IMR-90 (cell line): ENCODE data around the gene EBF3. TPM values are rescaled to one million over a fixed set of nuclear protein-coding genes. Genes with fewer than 3 reads are reported as not detected.

Experiments
- ATAC-seq: fragments of 200-7000 bp; cut with Tn5 transposase; 2 replicates; pipeline ENCODE4 v1.9.1; 2020; ENCODE audit warnings: low read depth, mild to moderate bottlenecking, moderate library complexity
- BruUV-seq: library from RNA; stranded (reverse); fragments of 400-500 nt; replicated peaks from 2 replicates; lab custom pipeline; 2021; lab: Mats Ljungman, UMichigan
- CTCF ChIA-PET: fragments of 300-600 bp; formaldehyde crosslinking; extraction: SDS; loops from one replicate; lab custom pipeline; 2021; ENCODE audit warnings: antibody characterized with exemption; lab: Yijun Ruan, JAX
- POLR2A ChIA-PET: fragments of 300-600 bp; sonication (Branson Sonifier 250); formaldehyde crosslinking; loops from one replicate; lab custom pipeline; 2022; ENCODE audit warnings: antibody characterized with exemption; ENCODE audit not compliant: unreplicated experiment; lab: Charles Lee
- DNase-seq: peaks from one replicate; pipeline ENCODE4 v3.0.0; 2013
- H2AFZ ChIP-seq: replicated peaks from 2 replicates; pipeline ENCODE3; 2013; ENCODE audit warnings: low read length, mild to moderate bottlenecking; ENCODE audit not compliant: poor library complexity
- H2AK5ac ChIP-seq: 2 replicates; pipeline ENCODE4 v1.6.1; 2013; ENCODE audit warnings: low read depth, low read length, inconsistent platforms
- H2AK9ac ChIP-seq: replicated peaks from 2 replicates; pipeline ENCODE3; 2013; ENCODE audit warnings: mild to moderate bottlenecking, low read depth, low read length, moderate library complexity; ENCODE audit not compliant: poor library complexity
- H2BK120ac ChIP-seq: 2 replicates; pipeline ENCODE4 v1.6.1; 2013; ENCODE audit warnings: low read depth, low read length, inconsistent platforms
- H2BK15ac ChIP-seq: 3 replicates; pipeline ENCODE4 v1.6.1; 2013; ENCODE audit warnings: low read depth, low read length, inconsistent platforms
- H2BK20ac ChIP-seq: 2 replicates; pipeline ENCODE4 v1.6.1; 2013; ENCODE audit warnings: low read depth, mild to moderate bottlenecking, inconsistent platforms, low read length, moderate library complexity
- H2BK5ac ChIP-seq: 2 replicates; pipeline ENCODE4 v1.6.1; 2013; ENCODE audit warnings: mild to moderate bottlenecking, low read depth, low read length, inconsistent platforms; ENCODE audit not compliant: poor library complexity, severe bottlenecking
- H3K14ac ChIP-seq: replicated peaks from 2 replicates; pipeline ENCODE4 v1.6.1; 2013; ENCODE audit warnings: low read depth, low read length, inconsistent platforms
- H3K18ac ChIP-seq: 2 replicates; pipeline ENCODE4 v1.6.1; 2013; ENCODE audit warnings: low read depth, low read length, control low read depth
- H3K23ac ChIP-seq: 2 replicates; pipeline ENCODE4 v1.6.1; 2013; ENCODE audit warnings: low read depth, low read length, inconsistent platforms
- H3K27ac ChIP-seq: 2 replicates; pipeline ENCODE4 v1.5.1; 2013; ENCODE audit warnings: mild to moderate bottlenecking, control low read depth, low read length; ENCODE audit not compliant: insufficient read depth
- H3K27me3 ChIP-seq: 2 replicates; pipeline ENCODE4 v1.6.1; 2013; ENCODE audit warnings: low read length; ENCODE audit not compliant: control insufficient read depth, insufficient read depth
- H3K36me3 ChIP-seq: 2 replicates; pipeline ENCODE4 v1.6.1; 2013; ENCODE audit warnings: low read length, mixed read lengths; ENCODE audit not compliant: control insufficient read depth, insufficient read depth
- H3K4ac ChIP-seq: 2 replicates; pipeline ENCODE4 v1.6.1; 2013; ENCODE audit warnings: low read depth, low read length, inconsistent platforms
- H3K4me1 ChIP-seq: 2 replicates; pipeline ENCODE4 v1.6.1; 2013; ENCODE audit warnings: low read length, mixed read lengths; ENCODE audit not compliant: control insufficient read depth, insufficient read depth
- H3K4me2 ChIP-seq: 2 replicates; pipeline ENCODE4 v1.6.1; 2013; ENCODE audit warnings: low read depth, mild to moderate bottlenecking, control low read depth, low read length, moderate library complexity
- H3K4me3 ChIP-seq: 2 replicates; pipeline ENCODE4 v1.5.1; 2013; ENCODE audit warnings: low read depth, mild to moderate bottlenecking, control low read depth, low read length, moderate library complexity; ENCODE audit not compliant: insufficient read depth
- H3K56ac ChIP-seq: 2 replicates; pipeline ENCODE4 v1.6.1; 2013; ENCODE audit warnings: low read length, inconsistent platforms; ENCODE audit not compliant: insufficient read depth; ENCODE audit errors: extremely low read depth
- H3K79me1 ChIP-seq, 2 experiments: 2 replicates each; pipeline ENCODE4 v1.6.1; 2013; ENCODE audit warnings: low read length in 2 of 2, inconsistent platforms in 1 of 2, low read depth in 1 of 2
- H3K9ac ChIP-seq: 2 replicates; pipeline ENCODE4 v1.6.1; 2013; ENCODE audit warnings: low read depth, low read length, control low read depth
- H3K9me1 ChIP-seq: 2 replicates; pipeline ENCODE4 v1.6.1; 2013; ENCODE audit warnings: low read length, inconsistent platforms; ENCODE audit not compliant: insufficient read depth
- H3K9me3 ChIP-seq: 2 replicates; pipeline ENCODE4 v1.6.1; 2013; ENCODE audit warnings: low read length; ENCODE audit not compliant: control insufficient read depth, insufficient read depth
- H4K20me1 ChIP-seq: 2 replicates; pipeline ENCODE4 v1.6.1; 2013; ENCODE audit warnings: low read length, inconsistent platforms; ENCODE audit not compliant: insufficient read depth
- H4K5ac ChIP-seq: 2 replicates; pipeline ENCODE4 v1.6.1; 2013; ENCODE audit warnings: mild to moderate bottlenecking, low read depth, low read length, control low read depth
- H4K8ac ChIP-seq, 2 experiments: 2 replicates each; pipeline ENCODE4 v1.6.1; 2013; ENCODE audit warnings: low read depth in 2 of 2, low read length in 2 of 2, control low read depth in 1 of 2, inconsistent platforms in 1 of 2
- H4K91ac ChIP-seq: 2 replicates; pipeline ENCODE4 v1.6.1; 2013; ENCODE audit warnings: low read depth, low read length, inconsistent platforms; ENCODE audit not compliant: insufficient read depth
- BHLHE40 ChIP-seq: fragments of 150-350 bp; IDR thresholded peaks from 2 replicates; pipeline ENCODE4 v1.6.1; 2016; ENCODE audit warnings: mild to moderate bottlenecking, low read depth, low read length
- CEBPB ChIP-seq: IDR thresholded peaks from 2 replicates; pipeline ENCODE4 v1.6.1; 2012; ENCODE audit warnings: low read depth, low read length, improper control_type of control experiment
- CHD1 ChIP-seq: IDR thresholded peaks from 2 replicates; pipeline ENCODE4 v1.6.1; 2012; ENCODE audit warnings: low read depth, low read length, improper control_type of control experiment
- CTCF ChIP-seq: conservative IDR thresholded peaks from 2 replicates; pipeline ENCODE4 v1.5.1; 2012; ENCODE audit warnings: mild to moderate bottlenecking, low read depth, low read length, improper control_type of control experiment
- ELK1 ChIP-seq: fragments of 150-350 bp; IDR thresholded peaks from 2 replicates; pipeline ENCODE4 v1.6.1; 2016; ENCODE audit warnings: low read depth, mild to moderate bottlenecking, low read length, moderate library complexity, borderline replicate concordance
- FOS ChIP-seq: fragments of 150-350 bp; IDR thresholded peaks from 2 replicates; pipeline ENCODE4 v1.6.1; 2016; ENCODE audit warnings: low read depth, low read length
- MAFK ChIP-seq: IDR thresholded peaks from 2 replicates; pipeline ENCODE4 v1.6.1; 2012; ENCODE audit warnings: low read depth, low read length, improper control_type of control experiment
- MAZ ChIP-seq: IDR thresholded peaks from 2 replicates; pipeline ENCODE4 v1.6.1; 2012; ENCODE audit warnings: low read depth, mild to moderate bottlenecking, low read length, improper control_type of control experiment, moderate library complexity, borderline replicate concordance
- MXI1 ChIP-seq: IDR thresholded peaks from 2 replicates; pipeline ENCODE4 v1.6.1; 2012; ENCODE audit warnings: low read depth, mild to moderate bottlenecking, low read length, moderate library complexity, borderline replicate concordance
- NFE2L2 ChIP-seq: fragments of 150-350 bp; IDR thresholded peaks from 2 replicates; pipeline ENCODE4 v1.6.1; 2016; ENCODE audit warnings: low read depth, mild to moderate bottlenecking, low read length
- POLR2A ChIP-seq: IDR thresholded peaks from 2 replicates; pipeline ENCODE4 v1.6.1; 2012; ENCODE audit warnings: mild to moderate bottlenecking, low read depth, low read length
- RAD21 ChIP-seq: IDR thresholded peaks from 2 replicates; pipeline ENCODE4 v1.6.1; 2012; ENCODE audit warnings: low read length, improper control_type of control experiment
- RCOR1 ChIP-seq: IDR thresholded peaks from 2 replicates; pipeline ENCODE4 v1.6.1; 2012; ENCODE audit warnings: mild to moderate bottlenecking, low read length, improper control_type of control experiment; ENCODE audit not compliant: insufficient replicate concordance
- RFX5 ChIP-seq: IDR thresholded peaks from 2 replicates; pipeline ENCODE4 v1.8.0; 2012; ENCODE audit warnings: low read depth, mild to moderate bottlenecking, low read length, moderate library complexity
- SMC3 ChIP-seq: fragments of 150-350 bp; IDR thresholded peaks from 2 replicates; pipeline ENCODE4 v1.6.1; 2016; ENCODE audit warnings: low read depth, mild to moderate bottlenecking, antibody characterized with exemption, low read length, moderate library complexity
- USF2 ChIP-seq: fragments of 150-350 bp; IDR thresholded peaks from 2 replicates; pipeline ENCODE4 v1.6.1; 2017; ENCODE audit warnings: mild to moderate bottlenecking, antibody characterized with exemption, low read length, low read depth
- WGBS, 2 experiments: methylation state at CpG; one replicate each; pipeline versions ENCODE4 v1.1.5 to v1.1.7; 2013; ENCODE audit warnings: missing lambda C conversion rate in 2 of 2; ENCODE audit not compliant: insufficient read length in 1 of 2; ENCODE audit errors: extremely low coverage in 2 of 2; 5-methylcytosine and 5-hydroxymethylcytosine counted together
- dilution Hi-C: fragments of 300-500 bp; cut with HindIII; formaldehyde crosslinking; loops from one replicate; pipeline ENCODE4 v1.14.3; 2018; ENCODE audit warnings: low sequenced_read_pairs; ENCODE audit not compliant: unreplicated experiment
- in situ Hi-C: fragments of 300-500 bp; cut with MboI; formaldehyde crosslinking; loops from 3 replicates; pipeline ENCODE4 v1.14.3; 2019; ENCODE audit warnings: low sequenced_read_pairs, inconsistent platforms, mixed read lengths
- intact Hi-C: fragments of 100-400 bp; cut with micrococcal nuclease; formaldehyde crosslinking; loops from 2 replicates; pipeline ENCODE4 v1.10.0; 2022
- polyA plus RNA-seq, 3 experiments: library from polyadenylated mRNA; depleted of rRNA; stranded (reverse); fragments of >200 nt; gene quantifications; 2 replicates each; pipeline ENCODE4 v1.2.3, GENCODE V29; 2012; ENCODE audit warnings: low replicate concordance in 1 of 3
- total RNA-seq: library from RNA; depleted of rRNA; stranded (reverse); fragments of >200 nt; gene quantifications from 2 replicates; pipeline ENCODE4 v1.2.3, GENCODE V29; 2012

The EBF3 gene
- total and polyA plus RNA-seq, 2 of the 4 experiments (the other 2 are of a cell fraction): 0.36 to 0.70 TPM

- Histone ChIP-seq H3K4ac (no peak overlapping the region), H4K5ac (no peak overlapping the region), H3K36me3 (no peaks in the 10 kb centered on the region), H3K14ac (no peak overlapping the region), H4K8ac (no peak overlapping the region), H2BK20ac (no peak overlapping the region), H2AK5ac (no peak overlapping the region), H3K18ac (no peak overlapping the region), H4K91ac (no peak overlapping the region), H3K4me2 (no peak overlapping the region), H4K20me1 (no peaks in the 10 kb centered on the region), H3K4me1 (no peaks in the 10 kb centered on the region), H2BK15ac (no peak overlapping the region), H3K9me1 (no peaks in the 10 kb centered on the region), H3K4me3 (no peak overlapping the region), H3K23ac (no peak overlapping the region), H3K79me1 (no peaks in the 10 kb centered on the region), H3K9me3 (peaks cover 19% of the 10 kb centered on the region), H3K9ac (no peak overlapping the region), H2AK9ac (no peak overlapping the region), H3K27me3 (no peaks in the 10 kb centered on the region), H3K56ac (no peak overlapping the region), H3K27ac (no peak overlapping the region), H2AFZ (no peak overlapping the region), H2BK5ac (no peak overlapping the region), H2BK120ac (no peak overlapping the region)
- no CpG with 5 or more reads among the region's 3 CpGs for WGBS, 2 experiments
- ChIA-PET CTCF (no interaction called here), POLR2A (no interaction called here)
- intact Hi-C loops (no loop called here), in situ Hi-C loops (no loop called here), dilution Hi-C loops (no loop called here)
- no peak for ATAC-seq
- BruUV-seq: no TSS peak
- TF ChIP-seq MXI1: no peak
- TF ChIP-seq BHLHE40: no peak
- TF ChIP-seq NFE2L2: no peak
- no peak for TF ChIP-seq ELK1
- TF ChIP-seq CTCF: no peak
- no peak for TF ChIP-seq MAFK
- TF ChIP-seq FOS: no peak
- TF ChIP-seq MAZ: no peak
- no peak for TF ChIP-seq CEBPB
- no peak for TF ChIP-seq RCOR1
- TF ChIP-seq RFX5: no peak
- no peak for TF ChIP-seq CHD1
- no peak for TF ChIP-seq RAD21
- no peak for TF ChIP-seq POLR2A
- no peak for TF ChIP-seq SMC3
- no peak for TF ChIP-seq USF2
- DNase-seq: no peak
Observed at GRCh38 chr10:129799942-129800341, 164.1 kb downstream of the EBF3 start.
